HepG2 (cell line): ENCODE measurements around the gene FGFR3. TPM values are rescaled to one million over a fixed set of nuclear protein-coding genes. Genes with fewer than 3 reads are reported as not detected.

Experiments
- CBX2 ChIP-seq, 2 experiments: fragments of 200-600 bp in 1 of 2; sonication (generic); formaldehyde crosslinking in 1 of 2; IDR thresholded peaks; 2 replicates each; pipeline versions ENCODE4 v1.7.0 to v1.8.1; 2018 to 2022; ENCODE audit warnings: low read depth in 2 of 2, low read length in 1 of 2, mild to moderate bottlenecking in 1 of 2, missing genetic modification reagents in 1 of 2
- CHD2 ChIP-seq: IDR thresholded peaks from 2 replicates; pipeline ENCODE4 v1.6.1; 2011; ENCODE audit warnings: low read depth, low read length, improper control_type of control experiment
- ELF1 ChIP-seq: sonication (generic); formaldehyde crosslinking; IDR thresholded peaks from 2 replicates; pipeline ENCODE4 v1.4.0; 2020; ENCODE audit warnings: missing genetic modification reagents
- GATAD2A ChIP-seq: IDR thresholded peaks from 2 replicates; pipeline ENCODE4 v1.6.1; 2016
- NFRKB ChIP-seq: fragments of 450-650 bp; IDR thresholded peaks from 2 replicates; pipeline ENCODE4 v1.6.1; 2017
- PHF5A ChIP-seq: IDR thresholded peaks from one replicate; pipeline ENCODE4 v1.6.1; 2018; ENCODE audit warnings: low read depth, missing genetic modification reagents; ENCODE audit not compliant: unreplicated experiment
- RAD51 ChIP-seq: fragments of 450-650 bp; IDR thresholded peaks from 2 replicates; pipeline ENCODE4 v1.6.1; 2016; ENCODE audit warnings: borderline replicate concordance
- RARA ChIP-seq: IDR thresholded peaks from 2 replicates; pipeline ENCODE4 v1.6.1; 2016; ENCODE audit warnings: missing genetic modification reagents, missing compliant biosample characterization
- RBAK ChIP-seq: sonication (generic); formaldehyde crosslinking; IDR thresholded peaks from 2 replicates; pipeline ENCODE4 v1.5.1; 2020; ENCODE audit warnings: mild to moderate bottlenecking, missing genetic modification reagents
- SMARCE1 ChIP-seq: fragments of 450-650 bp; IDR thresholded peaks from 2 replicates; pipeline ENCODE4 v1.6.1; 2017; ENCODE audit warnings: borderline replicate concordance
- TCF7 ChIP-seq: sonication (generic); IDR thresholded peaks from 2 replicates; pipeline ENCODE4 v1.6.1; 2016; ENCODE audit warnings: antibody characterized with exemption, low read depth
- ZMYM3 ChIP-seq: sonication (generic); formaldehyde crosslinking; IDR thresholded peaks from 2 replicates; pipeline ENCODE4 v1.5.1; 2020; ENCODE audit warnings: mild to moderate bottlenecking, missing genetic modification reagents
- ZNF333 ChIP-seq: sonication (generic); formaldehyde crosslinking; IDR thresholded peaks from 2 replicates; pipeline ENCODE4 v1.4.0; 2020; ENCODE audit warnings: mild to moderate bottlenecking, missing genetic modification reagents, borderline replicate concordance
- ZNF577 ChIP-seq: sonication (generic); formaldehyde crosslinking; IDR thresholded peaks from 2 replicates; pipeline ENCODE4 v1.4.0; 2020; ENCODE audit warnings: mild to moderate bottlenecking, low read depth, missing genetic modification reagents, borderline replicate concordance
- ZNF749 ChIP-seq: sonication (generic); formaldehyde crosslinking; IDR thresholded peaks from 2 replicates; pipeline ENCODE4 v1.8.0; 2022; ENCODE audit warnings: mild to moderate bottlenecking, missing genetic modification reagents, moderate library complexity, borderline replicate concordance
- ZNF790 ChIP-seq: sonication (generic); formaldehyde crosslinking; IDR thresholded peaks from 2 replicates; pipeline ENCODE4 v1.8.0; 2022; ENCODE audit warnings: missing genetic modification reagents, mild to moderate bottlenecking, borderline replicate concordance
- polyA plus RNA-seq, 8 experiments: library from polyadenylated mRNA; depleted of rRNA in 3 of 8; stranded (reverse) in 7 of 8; unstranded in 1 of 8; fragments of >200 nt; fragmentation: Illumina TruSeq in 4 of 8; extraction: Trizol in 4 of 8; gene quantifications; 2 replicates each; pipeline versions ENCODE4 v1.2.1 to v1.2.3, GENCODE V29; 2011 to 2016; ENCODE audit warnings: low read depth in 4 of 8, missing spikeins in 1 of 8, mixed read lengths in 1 of 8; ENCODE audit not compliant: insufficient read depth in 1 of 8
- total RNA-seq, 5 experiments: library from RNA; depleted of rRNA; stranded (reverse); fragments of >200 nt; fragmentation: Illumina TruSeq; extraction: Trizol; gene quantifications; 2 replicates each; pipeline ENCODE4 v1.2.3, GENCODE V29; 2016; ENCODE audit warnings: low read depth in 1 of 5
- TF ChIP-seq, protein P1 (sequence below): sonication (generic); formaldehyde crosslinking; IDR thresholded peaks from 2 replicates; pipeline ENCODE4 v1.4.0; 2020; ENCODE audit warnings: missing genetic modification reagents, mild to moderate bottlenecking, borderline replicate concordance
- TF ChIP-seq, protein P2 (sequence below): IDR thresholded peaks from 2 replicates; pipeline ENCODE4 v1.6.1; 2016; ENCODE audit warnings: low read depth, missing genetic modification reagents, missing compliant biosample characterization
- TF ChIP-seq, protein P3 (sequence below): IDR thresholded peaks from 2 replicates; pipeline ENCODE4 v1.6.1; 2012; ENCODE audit warnings: low read depth, low read length, improper control_type of control experiment

The FGFR3 gene
- total and polyA plus RNA-seq, 2 of the 13 experiments (the other 11 are each of a cell fraction or from before 2014, with no cell fraction given), result 103 to 109 TPM

DNA sequence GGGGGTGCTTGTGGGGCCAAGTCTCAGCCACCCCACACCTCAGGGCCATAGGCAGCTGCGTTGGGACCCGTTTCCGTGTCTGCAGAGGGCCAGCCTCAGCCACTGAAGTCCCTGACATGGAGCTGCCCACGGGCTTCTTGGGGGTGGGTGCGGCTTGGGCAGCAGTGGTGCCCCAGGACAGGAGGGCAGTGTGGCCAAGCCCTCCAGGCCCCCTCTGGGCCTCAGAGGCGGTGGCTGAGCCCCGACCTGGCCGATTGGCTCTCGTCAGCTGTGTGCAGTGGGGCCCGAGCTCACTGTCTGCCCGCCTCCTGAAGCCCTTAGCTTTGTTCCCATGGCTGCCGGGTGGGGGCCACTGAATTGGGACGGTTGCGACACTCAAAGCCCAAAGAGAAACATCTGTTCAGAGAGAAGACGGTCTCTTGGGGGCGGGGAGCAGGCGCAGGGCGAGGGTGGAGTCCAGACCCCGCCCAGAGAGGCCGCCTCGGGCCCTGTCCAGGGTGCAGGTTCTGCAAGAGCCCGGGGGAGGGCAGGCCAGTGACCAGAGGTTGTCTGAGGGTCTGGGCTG lies 9.1 kb downstream of the FGFR3 start (continued):
- TF ChIP-seq ZNF749 (no peak), TCF7 (peak; percentile 74), PHF5A (CRISPR knock-in tag) (peak; percentile 23), SMARCE1 (no peak), CHD2 (no peak), NFRKB (no peak), ZNF577 (CRISPR knock-in tag) (no peak), RBAK (CRISPR knock-in tag) (no peak), CBX2 (IDR thresholded peaks at IDR 0.05; ENCODE audit: low read depth, low read length) (no peak), CBX2 (CRISPR knock-in tag; IDR thresholded peaks at IDR 0.05; ENCODE audit: low read depth) (no peak), RARA (CRISPR knock-in tag) (no peak), ZNF333 (CRISPR knock-in tag) (no peak), ZMYM3 (CRISPR knock-in tag) (peak; percentile 40; the same call in 1 of the 2 replicates), ELF1 (no peak), ZNF790 (CRISPR knock-in tag) (no peak), RAD51 (no peak), GATAD2A (CRISPR knock-in tag) (peak; percentile 91)
- TF ChIP-seq, protein P1, sequence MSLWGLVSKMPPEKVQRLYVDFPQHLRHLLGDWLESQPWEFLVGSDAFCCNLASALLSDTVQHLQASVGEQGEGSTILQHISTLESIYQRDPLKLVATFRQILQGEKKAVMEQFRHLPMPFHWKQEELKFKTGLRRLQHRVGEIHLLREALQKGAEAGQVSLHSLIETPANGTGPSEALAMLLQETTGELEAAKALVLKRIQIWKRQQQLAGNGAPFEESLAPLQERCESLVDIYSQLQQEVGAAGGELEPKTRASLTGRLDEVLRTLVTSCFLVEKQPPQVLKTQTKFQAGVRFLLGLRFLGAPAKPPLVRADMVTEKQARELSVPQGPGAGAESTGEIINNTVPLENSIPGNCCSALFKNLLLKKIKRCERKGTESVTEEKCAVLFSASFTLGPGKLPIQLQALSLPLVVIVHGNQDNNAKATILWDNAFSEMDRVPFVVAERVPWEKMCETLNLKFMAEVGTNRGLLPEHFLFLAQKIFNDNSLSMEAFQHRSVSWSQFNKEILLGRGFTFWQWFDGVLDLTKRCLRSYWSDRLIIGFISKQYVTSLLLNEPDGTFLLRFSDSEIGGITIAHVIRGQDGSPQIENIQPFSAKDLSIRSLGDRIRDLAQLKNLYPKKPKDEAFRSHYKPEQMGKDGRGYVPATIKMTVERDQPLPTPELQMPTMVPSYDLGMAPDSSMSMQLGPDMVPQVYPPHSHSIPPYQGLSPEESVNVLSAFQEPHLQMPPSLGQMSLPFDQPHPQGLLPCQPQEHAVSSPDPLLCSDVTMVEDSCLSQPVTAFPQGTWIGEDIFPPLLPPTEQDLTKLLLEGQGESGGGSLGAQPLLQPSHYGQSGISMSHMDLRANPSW (CRISPR knock-in tag), result no peak; the same call in 1 of the 2 replicates
- TF ChIP-seq, protein P2, sequence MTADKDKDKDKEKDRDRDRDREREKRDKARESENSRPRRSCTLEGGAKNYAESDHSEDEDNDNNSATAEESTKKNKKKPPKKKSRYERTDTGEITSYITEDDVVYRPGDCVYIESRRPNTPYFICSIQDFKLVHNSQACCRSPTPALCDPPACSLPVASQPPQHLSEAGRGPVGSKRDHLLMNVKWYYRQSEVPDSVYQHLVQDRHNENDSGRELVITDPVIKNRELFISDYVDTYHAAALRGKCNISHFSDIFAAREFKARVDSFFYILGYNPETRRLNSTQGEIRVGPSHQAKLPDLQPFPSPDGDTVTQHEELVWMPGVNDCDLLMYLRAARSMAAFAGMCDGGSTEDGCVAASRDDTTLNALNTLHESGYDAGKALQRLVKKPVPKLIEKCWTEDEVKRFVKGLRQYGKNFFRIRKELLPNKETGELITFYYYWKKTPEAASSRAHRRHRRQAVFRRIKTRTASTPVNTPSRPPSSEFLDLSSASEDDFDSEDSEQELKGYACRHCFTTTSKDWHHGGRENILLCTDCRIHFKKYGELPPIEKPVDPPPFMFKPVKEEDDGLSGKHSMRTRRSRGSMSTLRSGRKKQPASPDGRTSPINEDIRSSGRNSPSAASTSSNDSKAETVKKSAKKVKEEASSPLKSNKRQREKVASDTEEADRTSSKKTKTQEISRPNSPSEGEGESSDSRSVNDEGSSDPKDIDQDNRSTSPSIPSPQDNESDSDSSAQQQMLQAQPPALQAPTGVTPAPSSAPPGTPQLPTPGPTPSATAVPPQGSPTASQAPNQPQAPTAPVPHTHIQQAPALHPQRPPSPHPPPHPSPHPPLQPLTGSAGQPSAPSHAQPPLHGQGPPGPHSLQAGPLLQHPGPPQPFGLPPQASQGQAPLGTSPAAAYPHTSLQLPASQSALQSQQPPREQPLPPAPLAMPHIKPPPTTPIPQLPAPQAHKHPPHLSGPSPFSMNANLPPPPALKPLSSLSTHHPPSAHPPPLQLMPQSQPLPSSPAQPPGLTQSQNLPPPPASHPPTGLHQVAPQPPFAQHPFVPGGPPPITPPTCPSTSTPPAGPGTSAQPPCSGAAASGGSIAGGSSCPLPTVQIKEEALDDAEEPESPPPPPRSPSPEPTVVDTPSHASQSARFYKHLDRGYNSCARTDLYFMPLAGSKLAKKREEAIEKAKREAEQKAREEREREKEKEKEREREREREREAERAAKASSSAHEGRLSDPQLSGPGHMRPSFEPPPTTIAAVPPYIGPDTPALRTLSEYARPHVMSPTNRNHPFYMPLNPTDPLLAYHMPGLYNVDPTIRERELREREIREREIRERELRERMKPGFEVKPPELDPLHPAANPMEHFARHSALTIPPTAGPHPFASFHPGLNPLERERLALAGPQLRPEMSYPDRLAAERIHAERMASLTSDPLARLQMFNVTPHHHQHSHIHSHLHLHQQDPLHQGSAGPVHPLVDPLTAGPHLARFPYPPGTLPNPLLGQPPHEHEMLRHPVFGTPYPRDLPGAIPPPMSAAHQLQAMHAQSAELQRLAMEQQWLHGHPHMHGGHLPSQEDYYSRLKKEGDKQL (CRISPR knock-in tag), result peak; percentile 50; the same call in 1 of the 2 replicates
- TF ChIP-seq, protein P3, sequence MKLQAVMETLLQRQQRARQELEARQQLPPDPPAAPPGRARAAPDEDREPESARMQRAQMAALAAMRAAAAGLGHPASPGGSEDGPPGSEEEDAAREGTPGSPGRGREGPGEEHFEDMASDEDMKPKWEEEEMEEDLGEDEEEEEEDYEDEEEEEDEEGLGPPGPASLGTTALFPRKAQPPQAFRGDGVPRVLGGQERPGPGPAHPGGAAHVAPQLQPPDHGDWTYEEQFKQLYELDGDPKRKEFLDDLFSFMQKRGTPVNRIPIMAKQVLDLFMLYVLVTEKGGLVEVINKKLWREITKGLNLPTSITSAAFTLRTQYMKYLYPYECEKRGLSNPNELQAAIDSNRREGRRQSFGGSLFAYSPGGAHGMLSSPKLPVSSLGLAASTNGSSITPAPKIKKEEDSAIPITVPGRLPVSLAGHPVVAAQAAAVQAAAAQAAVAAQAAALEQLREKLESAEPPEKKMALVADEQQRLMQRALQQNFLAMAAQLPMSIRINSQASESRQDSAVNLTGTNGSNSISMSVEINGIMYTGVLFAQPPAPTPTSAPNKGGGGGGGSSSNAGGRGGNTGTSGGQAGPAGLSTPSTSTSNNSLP, result no peak
